NCI-H187 treated with DMSO at 0.1 percent for 48 hours (cell line): ENCODE data around the gene TALDO1.
"Not testable (repeated sequence)": the region's sequence is repeated elsewhere in the genome, so short reads cannot be mapped to it uniquely, and the experiment has no call there.

ENCODE experiments used
- DNase-seq: peaks from one replicate; lab custom pipeline; 2025; lab: John Stamatoyannopoulos, UW

Gene TALDO1

GRCh38 chr11:719214-720016 is 27.8 kb upstream of the TALDO1 start:
- DNase-seq, result no peak

- DNase-seq, result no peak
These were observed 27.1 kb upstream of the TALDO1 start for GRCh38 chr11:720017-720641.

- DNase-seq, result no peak
These were observed 26.5 kb upstream of the TALDO1 start for GRCh38 chr11:720642-721246.

GRCh38 chr11:721247-721740 is 26.0 kb upstream of the TALDO1 start:
- no peak for DNase-seq

GRCh38 chr11:721741-722345 is 25.4 kb upstream of the TALDO1 start:
- DNase-seq, result no peak

GRCh38 chr11:722346-722811 is 24.9 kb upstream of the TALDO1 start:
- DNase-seq, result no peak

- DNase-seq, result no peak
These were observed 24.0 kb upstream of the TALDO1 start for GRCh38 chr11:723120-723883.

- DNase-seq, result no peak
These were observed 23.1 kb upstream of the TALDO1 start for GRCh38 chr11:724049-724777.

- no peak for DNase-seq
These were observed 22.4 kb upstream of the TALDO1 start for GRCh38 chr11:724778-725386.

GRCh38 chr11:725624-726202 is 21.6 kb upstream of the TALDO1 start:
- no peak for DNase-seq

GRCh38 chr11:726278-727220 is 20.7 kb upstream of the TALDO1 start:
- DNase-seq, result no peak

GRCh38 chr11:727281-727701 is 20.0 kb upstream of the TALDO1 start:
- DNase-seq, result no peak

GRCh38 chr11:727859-728748 is 19.2 kb upstream of the TALDO1 start:
- no peak for DNase-seq

- DNase-seq, result no peak
These were observed 18.3 kb upstream of the TALDO1 start for GRCh38 chr11:728901-729491.

GRCh38 chr11:729492-730074 is 17.7 kb upstream of the TALDO1 start:
- DNase-seq, result no peak

- no peak for DNase-seq
These were observed 14.2 kb upstream of the TALDO1 start for GRCh38 chr11:733072-733471.

GRCh38 chr11:734541-734940 is 12.7 kb upstream of the TALDO1 start:
- DNase-seq, result not testable (repeated sequence)
